Esophagus muscularis mucosa (tissue), 4 donors: Measurements from ENCODE around the gene TENM4. TPM values are rescaled to one million over a fixed set of nuclear protein-coding genes. Genes with fewer than 3 reads are reported as not detected.

Experiments
- DNase-seq: peaks from one replicate; pipeline ENCODE4 v3.0.0-alpha.2; 2017; ENCODE audit errors: extremely low spot score
- H3K27ac ChIP-seq, 4 donors: fragments of 200-600 bp; sonication (generic); replicated peaks in 1 of 4; 1 replicate in 3 of 4; 2 replicates in 1 of 4; pipeline ENCODE4 v1.5.1; 2016 to 2019; ENCODE audit warnings: mild to moderate bottlenecking in 1 of 4
- H3K27me3 ChIP-seq, 4 donors: fragments of 200-600 bp; sonication (generic); one replicate each; pipeline versions ENCODE4 v1.5.1 to v1.6.0; 2016 to 2019
- H3K36me3 ChIP-seq, 4 donors: fragments of 200-600 bp; sonication (generic); one replicate each; pipeline ENCODE4 v1.5.1; 2016 to 2019
- H3K4me1 ChIP-seq, 4 donors: fragments of 200-600 bp; sonication (generic); one replicate each; pipeline ENCODE4 v1.5.1; 2016 to 2019
- H3K4me3 ChIP-seq, 4 donors: fragments of 200-600 bp; sonication (generic); 1 replicate in 2 of 4; 2 replicates in 2 of 4; pipeline ENCODE4 v1.5.1; 2016 to 2019; ENCODE audit warnings: mild to moderate bottlenecking in 4 of 4, moderate library complexity in 1 of 4
- H3K9me3 ChIP-seq, 4 donors: fragments of 200-600 bp; sonication (generic); 1 replicate in 3 of 4; 2 replicates in 1 of 4; pipeline ENCODE4 v1.5.1; 2016 to 2019
- EP300 ChIP-seq: sonication (generic); formaldehyde crosslinking; IDR thresholded peaks from one replicate; pipeline ENCODE4 v1.6.1; 2017; ENCODE audit warnings: antibody characterized with exemption
- POLR2A ChIP-seq: fragments of 450-650 bp; IDR thresholded peaks from one replicate; pipeline ENCODE4 v1.6.1; 2017; ENCODE audit warnings: antibody characterized with exemption, moderate library complexity, mild to moderate bottlenecking, low read depth
- POLR2AphosphoS5 ChIP-seq, 2 donors: sonication (generic); formaldehyde crosslinking; IDR thresholded peaks; one replicate each; pipeline ENCODE4 v1.6.1; 2017; ENCODE audit warnings: antibody characterized with exemption in 2 of 2
- WGBS: methylation state at CpG from one replicate; pipeline ENCODE4 v1.1.5; 2018; 5-methylcytosine and 5-hydroxymethylcytosine counted together
- intact Hi-C: fragments of 100-400 bp; cut with DNase I; formaldehyde crosslinking; loops from one replicate; pipeline ENCODE4 v1.15.1; 2023
- total RNA-seq, 4 donors: library from RNA; depleted of rRNA; stranded (reverse); fragments of >200 nt; gene quantifications; one replicate each; pipeline versions ENCODE4 v1.1.0 to v1.2.1, GENCODE V29; 2016
- TF ChIP-seq, protein P1 (sequence below), 3 experiments: fragments of 200-600 bp in 2 of 3; fragments of 450-650 bp in 1 of 3; sonication (generic) in 2 of 3; IDR thresholded peaks; one replicate each; pipeline ENCODE4 v1.5.1; 2017 to 2019; ENCODE audit warnings: antibody characterized with exemption in 3 of 3, mild to moderate bottlenecking in 2 of 3, moderate library complexity in 1 of 3

Gene TENM4
- total RNA-seq, 4 donors from 2014 or later, result 4.1 to 9.6 (median 8.0) TPM

DNA sequence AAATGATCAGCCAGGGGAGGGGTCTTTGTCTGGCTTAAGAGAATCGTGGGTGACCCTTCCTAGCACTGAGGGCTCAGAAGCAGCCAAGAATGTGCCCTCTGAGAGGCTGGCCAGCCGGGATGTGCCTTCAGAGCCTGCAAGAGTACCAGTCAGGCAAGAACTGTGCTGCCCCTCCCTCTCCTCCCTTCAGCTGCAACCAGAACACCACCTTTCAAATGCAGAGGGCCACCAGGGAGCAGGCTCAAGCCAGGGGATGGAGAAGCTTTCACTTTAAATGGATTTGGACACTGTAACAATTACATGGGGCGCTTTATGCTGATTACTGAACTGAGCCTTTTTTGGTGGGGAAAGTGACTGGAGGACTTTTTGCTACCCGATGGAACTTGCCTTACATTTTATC is 44.9 kb upstream of the TENM4 start:
- H3K4me1 ChIP-seq, result no peaks in the 10 kb centered on the region
- H3K27ac ChIP-seq, result no peak overlapping the region
- TF ChIP-seq EP300, result no peak
- TF ChIP-seq POLR2A, result no peak
- TF ChIP-seq, protein P1, sequence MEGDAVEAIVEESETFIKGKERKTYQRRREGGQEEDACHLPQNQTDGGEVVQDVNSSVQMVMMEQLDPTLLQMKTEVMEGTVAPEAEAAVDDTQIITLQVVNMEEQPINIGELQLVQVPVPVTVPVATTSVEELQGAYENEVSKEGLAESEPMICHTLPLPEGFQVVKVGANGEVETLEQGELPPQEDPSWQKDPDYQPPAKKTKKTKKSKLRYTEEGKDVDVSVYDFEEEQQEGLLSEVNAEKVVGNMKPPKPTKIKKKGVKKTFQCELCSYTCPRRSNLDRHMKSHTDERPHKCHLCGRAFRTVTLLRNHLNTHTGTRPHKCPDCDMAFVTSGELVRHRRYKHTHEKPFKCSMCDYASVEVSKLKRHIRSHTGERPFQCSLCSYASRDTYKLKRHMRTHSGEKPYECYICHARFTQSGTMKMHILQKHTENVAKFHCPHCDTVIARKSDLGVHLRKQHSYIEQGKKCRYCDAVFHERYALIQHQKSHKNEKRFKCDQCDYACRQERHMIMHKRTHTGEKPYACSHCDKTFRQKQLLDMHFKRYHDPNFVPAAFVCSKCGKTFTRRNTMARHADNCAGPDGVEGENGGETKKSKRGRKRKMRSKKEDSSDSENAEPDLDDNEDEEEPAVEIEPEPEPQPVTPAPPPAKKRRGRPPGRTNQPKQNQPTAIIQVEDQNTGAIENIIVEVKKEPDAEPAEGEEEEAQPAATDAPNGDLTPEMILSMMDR (IDR thresholded peaks at IDR 0.05), result no peak
- TF ChIP-seq POLR2AphosphoS5 (IDR thresholded peaks at IDR 0.05), result no peak
- WGBS, result 43% methylated on average over 4 of the region's 4 CpGs
- H3K4me3 ChIP-seq, result no peak overlapping the region
- no peaks in the 10 kb centered on the region for H3K27me3 ChIP-seq
- DNase-seq, result no peak
- intact Hi-C loops, result no loop called here
- no peaks in the 10 kb centered on the region for H3K9me3 ChIP-seq
- H3K36me3 ChIP-seq, result no peaks in the 10 kb centered on the region

DNA sequence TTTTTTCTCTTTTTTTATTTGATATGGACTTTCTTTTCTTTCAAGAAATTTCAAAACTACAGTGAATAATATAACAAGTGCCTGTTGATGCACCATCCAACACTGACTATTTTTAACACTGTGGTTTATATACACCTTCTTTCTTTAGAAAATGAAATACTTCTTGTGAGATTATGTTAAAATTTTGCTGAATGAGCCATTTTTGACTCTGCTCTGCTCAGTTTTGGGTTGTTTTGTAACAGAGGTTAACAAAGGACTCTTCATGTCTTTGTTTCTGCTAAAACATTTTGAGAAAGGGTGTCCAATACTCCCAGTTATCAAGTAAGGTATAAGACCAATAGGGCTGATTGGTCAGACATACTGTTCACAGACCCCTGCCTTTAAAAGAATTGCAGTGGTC is 44.0 kb upstream of the TENM4 start:
- Histone ChIP-seq H3K4me3 (no peak overlapping the region), H3K36me3 (no peaks in the 10 kb centered on the region), H3K9me3 (no peaks in the 10 kb centered on the region), H3K4me1 (no peaks in the 10 kb centered on the region), H3K27ac (no peak overlapping the region), H3K27me3 (no peaks in the 10 kb centered on the region)
- TF ChIP-seq, protein P1 (IDR thresholded peaks at IDR 0.05), result no peak
- no peak for TF ChIP-seq POLR2AphosphoS5 (IDR thresholded peaks at IDR 0.05)
- TF ChIP-seq EP300, result no peak
- no peak for TF ChIP-seq POLR2A
- intact Hi-C loops, result no loop called here
- DNase-seq, result no peak

DNA sequence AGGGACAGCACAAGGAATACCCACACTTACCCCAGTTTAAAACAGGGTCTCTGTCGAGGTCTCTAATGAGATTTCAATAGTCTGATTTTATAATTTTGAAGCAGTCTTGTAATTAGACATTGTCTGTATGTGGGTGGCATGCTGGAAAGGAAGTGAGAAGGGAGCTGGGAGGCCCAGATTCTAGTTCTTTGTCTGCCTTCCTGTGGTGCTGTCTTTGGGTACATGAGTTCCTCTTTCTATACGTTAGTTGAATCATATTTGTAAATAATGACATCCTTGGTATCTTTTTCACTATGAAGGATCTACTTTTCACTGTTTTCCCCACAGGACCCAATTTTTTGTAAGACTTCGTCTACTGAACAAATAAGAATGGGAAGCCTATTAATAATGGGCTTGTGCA is 42.0 kb upstream of the TENM4 start:
- Histone ChIP-seq H3K36me3 (no peaks in the 10 kb centered on the region), H3K4me3 (no peak overlapping the region), H3K27ac (no peak overlapping the region), H3K4me1 (no peaks in the 10 kb centered on the region), H3K27me3 (no peaks in the 10 kb centered on the region), H3K9me3 (no peaks in the 10 kb centered on the region)
- intact Hi-C loops, result no loop called here
- DNase-seq, result no peak
- 65% methylated on average over 3 of the region's 3 CpGs for WGBS
- TF ChIP-seq, protein P1 (IDR thresholded peaks at IDR 0.05), result no peak
- TF ChIP-seq POLR2AphosphoS5 (IDR thresholded peaks at IDR 0.05) (no peak), POLR2A (no peak), EP300 (no peak)

DNA sequence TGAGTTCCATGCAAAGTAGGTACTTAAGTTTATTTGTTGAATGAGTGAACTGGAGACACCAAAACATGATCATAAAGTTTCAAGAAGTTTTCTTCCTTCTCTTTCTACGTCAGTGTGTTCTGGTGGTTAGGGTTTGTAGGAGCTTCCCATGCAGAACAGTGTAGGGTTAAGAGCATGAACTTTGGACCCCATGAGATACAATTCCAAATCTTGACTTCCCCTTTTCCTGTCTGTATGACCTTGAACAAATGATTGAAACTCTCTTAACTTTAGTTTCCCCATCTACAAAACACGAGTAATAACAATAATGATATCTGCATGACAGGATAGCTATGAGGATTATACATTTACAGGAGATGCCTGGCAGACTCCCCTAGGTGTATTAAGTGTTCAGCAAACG is 41.0 kb upstream of the TENM4 start:
- Histone ChIP-seq H3K4me3 (no peak overlapping the region), H3K27ac (no peak overlapping the region), H3K27me3 (no peaks in the 10 kb centered on the region), H3K9me3 (no peaks in the 10 kb centered on the region), H3K4me1 (no peaks in the 10 kb centered on the region), H3K36me3 (no peaks in the 10 kb centered on the region)
- no peak for DNase-seq
- intact Hi-C loops, result no loop called here
- 71% methylated on average over 3 of the region's 3 CpGs for WGBS
- TF ChIP-seq POLR2AphosphoS5 (IDR thresholded peaks at IDR 0.05), result no peak

DNA sequence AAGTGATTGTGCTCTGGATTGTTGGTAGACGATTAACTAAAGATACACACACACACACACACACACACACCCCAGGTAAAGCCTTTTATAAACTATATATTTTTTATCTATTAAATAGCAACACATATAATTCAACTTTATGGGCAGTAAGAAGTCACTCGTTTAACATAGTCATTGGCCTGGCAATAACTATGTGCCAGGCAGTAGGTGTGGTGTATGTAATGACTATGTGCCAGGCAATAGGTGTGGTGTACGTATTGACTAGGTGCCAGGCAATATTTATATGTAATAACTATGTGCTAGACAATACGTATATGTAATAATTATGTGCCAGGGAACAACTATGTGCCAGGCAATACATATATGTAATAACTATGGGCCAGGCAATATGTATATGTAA is 40.0 kb upstream of the TENM4 start:
- TF ChIP-seq, protein P1 (IDR thresholded peaks at IDR 0.05), result no peak
- TF ChIP-seq EP300 (no peak), POLR2A (no peak), POLR2AphosphoS5 (IDR thresholded peaks at IDR 0.05) (no peak)
- Histone ChIP-seq H3K27me3 (no peaks in the 10 kb centered on the region), H3K36me3 (no peaks in the 10 kb centered on the region), H3K9me3 (peaks cover 0 to 4% (median 0%) of the 10 kb centered on the region in 4 donors), H3K27ac (no peak overlapping the region), H3K4me1 (no peaks in the 10 kb centered on the region), H3K4me3 (no peak overlapping the region)
- DNase-seq, result no peak
- intact Hi-C loops, result no loop called here
- 92% methylated on average over 4 of the region's 4 CpGs for WGBS
